SK-N-MC (cell line): Measurements from ENCODE around the gene CMC4.

ENCODE experiments used
- DNase-seq: peaks from one replicate; pipeline ENCODE4 v3.0.0-alpha.2; 2011; ENCODE audit warnings: low read depth, low spot score
- H3K27ac ChIP-seq: fragments of 200-600 bp; sonication (generic); 2 replicates; pipeline ENCODE4 v1.5.1; 2016; ENCODE audit warnings: mixed run types
- H3K36me3 ChIP-seq: fragments of 200-600 bp; sonication (generic); 2 replicates; pipeline ENCODE4 v1.6.1; 2017; ENCODE audit warnings: antibody characterized with exemption, low read length, mixed read lengths; ENCODE audit not compliant: insufficient read depth
- H3K4me3 ChIP-seq: fragments of 200-600 bp; sonication (generic); 2 replicates; pipeline ENCODE4 v1.5.1; 2016
- H3K9ac ChIP-seq: fragments of 200-600 bp; sonication (generic); 2 replicates; pipeline ENCODE4 v1.8.0; 2017; ENCODE audit warnings: mixed run types, mixed read lengths; ENCODE audit not compliant: insufficient read length
- H3K9me3 ChIP-seq: fragments of 200-600 bp; sonication (generic); 2 replicates; pipeline ENCODE4 v1.6.1; 2017; ENCODE audit warnings: low read depth, mild to moderate bottlenecking, antibody characterized with exemption, low read length, moderate library complexity, mixed read lengths
- EZH2 ChIP-seq: fragments of 200-600 bp; sonication (generic); IDR thresholded peaks from one replicate; pipeline ENCODE4 v1.6.1; 2017; ENCODE audit warnings: antibody characterized with exemption
- FOXP2 ChIP-seq: optimal IDR thresholded peaks from 2 replicates; pipeline ENCODE3; 2011; ENCODE audit warnings: mild to moderate bottlenecking, moderate library complexity; ENCODE audit not compliant: insufficient read depth; ENCODE audit errors: extremely low read length, control extremely low read depth
- POLR2AphosphoS5 ChIP-seq: IDR thresholded peaks from 2 replicates; pipeline ENCODE4 v1.6.1; 2012; ENCODE audit warnings: mild to moderate bottlenecking, low read depth, low read length, borderline replicate concordance

Gene CMC4

DNA sequence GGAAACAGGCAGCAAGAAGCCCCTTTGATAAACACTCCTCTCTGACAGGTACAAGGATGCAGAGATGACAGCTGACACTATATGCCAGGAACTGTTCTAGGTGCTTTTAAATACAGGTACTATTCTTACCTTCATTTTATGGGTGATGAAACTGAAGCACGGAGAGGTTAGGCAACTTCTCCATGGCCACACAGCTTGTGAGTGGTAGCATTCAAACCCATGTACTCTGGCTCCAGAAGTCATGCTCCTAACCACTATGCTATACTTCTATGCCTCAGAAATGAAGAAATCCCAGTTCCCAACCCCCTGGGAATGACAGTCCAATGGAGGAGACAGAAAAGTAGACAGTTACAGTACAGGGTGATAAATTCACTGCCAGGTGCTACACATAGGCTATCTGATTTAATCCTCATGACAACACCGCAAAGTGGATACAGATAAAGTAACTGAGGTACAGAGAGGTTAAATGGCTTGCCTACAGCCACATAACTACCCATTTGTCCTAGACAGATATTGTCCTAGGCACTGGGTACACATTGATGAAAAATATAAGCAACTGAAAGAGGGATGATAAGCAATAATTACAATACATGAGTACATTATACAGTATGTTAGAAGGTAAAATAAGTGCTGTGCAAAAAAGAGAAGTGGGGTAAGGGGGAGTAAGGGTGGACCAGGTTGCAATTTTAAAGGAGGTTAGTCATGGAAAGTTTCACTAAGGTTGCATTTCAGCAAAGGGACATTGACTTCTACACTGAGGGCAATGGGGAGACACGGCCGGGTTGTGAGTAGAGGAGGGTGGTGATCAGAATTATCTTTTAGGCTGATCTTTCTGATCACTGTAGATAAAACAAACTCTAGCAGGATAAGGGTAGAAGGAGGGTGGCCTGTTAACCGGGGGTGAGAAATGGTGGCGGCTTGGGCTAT is 46.8 kb downstream of the CMC4 start:
- H3K9me3 ChIP-seq = no peaks in the 10 kb centered on the region
- DNase-seq = no peak
- no peak overlapping the region for H3K4me3 ChIP-seq
- H3K9ac ChIP-seq = no peak overlapping the region
- no peak overlapping the region for H3K27ac ChIP-seq
- TF ChIP-seq EZH2 (no peak), FOXP2 (no peak), POLR2AphosphoS5 (no peak)
- no peaks in the 10 kb centered on the region for H3K36me3 ChIP-seq

DNA sequence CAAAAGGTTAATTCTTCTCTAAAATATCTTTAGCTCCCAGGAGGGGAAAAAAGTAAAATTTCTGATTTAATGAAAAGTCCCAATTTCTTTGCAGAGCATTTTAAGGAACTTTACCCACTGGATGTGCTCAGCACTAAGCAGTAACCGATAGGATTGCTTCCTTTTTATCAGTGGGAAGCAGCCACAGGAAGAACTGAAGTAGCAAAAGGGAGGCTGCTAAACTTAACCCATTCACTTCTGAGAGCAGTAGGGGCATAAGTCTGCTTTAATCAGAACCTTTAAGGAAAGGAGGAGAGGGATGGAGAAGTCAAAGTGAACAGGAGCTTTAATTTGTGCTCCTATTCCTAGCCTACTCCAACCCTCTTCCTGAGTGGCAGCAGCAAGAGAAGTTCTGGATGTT is 48.4 kb downstream of the CMC4 start, which contains the start of gene F8:
Gene F8, minus strand, starts transcription at position 139 of the 400 bp plus-strand sequence. CDS start 171 bp downstream, outside the sequence.
- Histone ChIP-seq H3K27ac (no peak within 1 kb of the TSS), H3K36me3 (no peaks in the 10 kb centered on the region), H3K9me3 (no peaks in the 10 kb centered on the region), H3K4me3 (no peak within 1 kb of the TSS), H3K9ac (no peak within 1 kb of the TSS)
- DNase-seq = no peak
- no peak for TF ChIP-seq POLR2AphosphoS5
- TF ChIP-seq EZH2 = no peak
- no peak for TF ChIP-seq FOXP2

DNA sequence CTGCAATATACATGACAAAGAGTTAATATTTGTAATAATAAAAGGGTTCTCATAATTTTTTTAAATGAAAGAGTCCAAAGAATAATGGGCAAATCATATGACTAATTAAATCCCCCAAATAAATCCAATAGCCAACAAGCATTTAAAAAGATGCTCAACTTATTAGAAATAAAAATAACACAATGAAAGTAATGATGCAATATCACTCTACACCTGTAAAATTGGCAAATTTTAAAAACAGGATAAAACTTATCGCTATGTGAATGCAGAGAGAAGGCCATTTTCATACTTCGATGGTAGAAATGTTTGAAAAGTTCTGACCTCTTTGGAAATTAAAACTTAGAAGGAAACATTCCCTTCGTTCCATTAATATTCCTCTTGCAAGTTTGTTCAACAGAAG is 50.3 kb downstream of the CMC4 start:
- Histone ChIP-seq H3K9me3 (no peaks in the 10 kb centered on the region), H3K27ac (no peak overlapping the region), H3K4me3 (no peak overlapping the region), H3K9ac (no peak overlapping the region), H3K36me3 (no peaks in the 10 kb centered on the region)
- no peak for DNase-seq
- TF ChIP-seq POLR2AphosphoS5 (no peak), FOXP2 (no peak), EZH2 (no peak)
